Measurements from ENCODE around the gene DCLK1. TPM values are rescaled to one million over a fixed set of nuclear protein-coding genes. Genes with fewer than 3 reads are reported as not detected.

The DCLK1 gene
- total and polyA plus RNA-seq, 2 donors (not counting 1 experiment from before 2014, with no cell fraction given) = 0.56 to 6.3 TPM

GRCh38 chr13:36108954-36109353 is 22.2 kb downstream of the DCLK1 start:
- Histone ChIP-seq H3K4me1 (ENCODE audit: control insufficient read depth, extremely low read depth, insufficient read depth, low read length) (no peaks in the 10 kb centered on the region), H3K4me3 (replicated peaks in 1 of 4; ENCODE audit: control extremely low read depth in 1 of 4, insufficient read depth in 1 of 4, low read depth in 3 of 4, low read length in 4 of 4) (no peak overlapping the region), H4K20me1 (ENCODE audit: control insufficient read depth, extremely low read depth, insufficient read depth, low read length) (no peaks in the 10 kb centered on the region), H3K4me2 (ENCODE audit: extremely low read depth, insufficient read depth, low read length) (no peak overlapping the region), H3K27ac (ENCODE audit: insufficient read depth, low read length) (no peak overlapping the region), H3K79me2 (ENCODE audit: control insufficient read depth, insufficient read depth, low read length) (no peaks in the 10 kb centered on the region), H3K9ac (ENCODE audit: insufficient read depth, low read length) (no peak overlapping the region), H3K36me3 (ENCODE audit: control insufficient read depth, insufficient read depth, low read length) (no peaks in the 10 kb centered on the region), H3K9me3 (ENCODE audit: control insufficient read depth, insufficient read depth, low read depth, low read length) (no peaks in the 10 kb centered on the region), H2AFZ (ENCODE audit: low read length) (no peak overlapping the region), H3K27me3 (ENCODE audit: control insufficient read depth, insufficient read depth, low read length) (no peaks in the 10 kb centered on the region)
- TF ChIP-seq EZH2 (IDR thresholded peaks at IDR 0.05; ENCODE audit: low read length, missing control alignments) = no peak
- TF ChIP-seq, protein P1, sequence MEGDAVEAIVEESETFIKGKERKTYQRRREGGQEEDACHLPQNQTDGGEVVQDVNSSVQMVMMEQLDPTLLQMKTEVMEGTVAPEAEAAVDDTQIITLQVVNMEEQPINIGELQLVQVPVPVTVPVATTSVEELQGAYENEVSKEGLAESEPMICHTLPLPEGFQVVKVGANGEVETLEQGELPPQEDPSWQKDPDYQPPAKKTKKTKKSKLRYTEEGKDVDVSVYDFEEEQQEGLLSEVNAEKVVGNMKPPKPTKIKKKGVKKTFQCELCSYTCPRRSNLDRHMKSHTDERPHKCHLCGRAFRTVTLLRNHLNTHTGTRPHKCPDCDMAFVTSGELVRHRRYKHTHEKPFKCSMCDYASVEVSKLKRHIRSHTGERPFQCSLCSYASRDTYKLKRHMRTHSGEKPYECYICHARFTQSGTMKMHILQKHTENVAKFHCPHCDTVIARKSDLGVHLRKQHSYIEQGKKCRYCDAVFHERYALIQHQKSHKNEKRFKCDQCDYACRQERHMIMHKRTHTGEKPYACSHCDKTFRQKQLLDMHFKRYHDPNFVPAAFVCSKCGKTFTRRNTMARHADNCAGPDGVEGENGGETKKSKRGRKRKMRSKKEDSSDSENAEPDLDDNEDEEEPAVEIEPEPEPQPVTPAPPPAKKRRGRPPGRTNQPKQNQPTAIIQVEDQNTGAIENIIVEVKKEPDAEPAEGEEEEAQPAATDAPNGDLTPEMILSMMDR (conservative IDR thresholded peaks at IDR 0.05 in 1 of 2, IDR thresholded peaks at IDR 0.05 in 1 of 2; ENCODE audit: low read depth in 1 of 2, low read length in 2 of 2) = no peak
- no peak for DNase-seq (ENCODE audit: low read depth in 2 of 2)

- H3K36me3 ChIP-seq (ENCODE audit: control insufficient read depth, insufficient read depth, low read length) = no peaks in the 10 kb centered on the region
- no peak for DNase-seq (ENCODE audit: low read depth in 2 of 2)
- H3K79me2 ChIP-seq (ENCODE audit: control insufficient read depth, insufficient read depth, low read length) = no peaks in the 10 kb centered on the region
- H2AFZ ChIP-seq (ENCODE audit: low read length) = no peak overlapping the region
- H3K4me3 ChIP-seq (replicated peaks in 1 of 4; ENCODE audit: control extremely low read depth in 1 of 4, insufficient read depth in 1 of 4, low read depth in 3 of 4, low read length in 4 of 4) = no peak overlapping the region
- no peak overlapping the region for H3K9ac ChIP-seq (ENCODE audit: insufficient read depth, low read length)
- no peaks in the 10 kb centered on the region for H4K20me1 ChIP-seq (ENCODE audit: control insufficient read depth, extremely low read depth, insufficient read depth, low read length)
- no peak overlapping the region for H3K4me2 ChIP-seq (ENCODE audit: extremely low read depth, insufficient read depth, low read length)
- H3K27me3 ChIP-seq (ENCODE audit: control insufficient read depth, insufficient read depth, low read length) = no peaks in the 10 kb centered on the region
- H3K9me3 ChIP-seq (ENCODE audit: control insufficient read depth, insufficient read depth, low read depth, low read length) = no peaks in the 10 kb centered on the region
- H3K4me1 ChIP-seq (ENCODE audit: control insufficient read depth, extremely low read depth, insufficient read depth, low read length) = no peaks in the 10 kb centered on the region
- H3K27ac ChIP-seq (ENCODE audit: insufficient read depth, low read length) = no peak overlapping the region
- no peak for TF ChIP-seq EZH2 (IDR thresholded peaks at IDR 0.05; ENCODE audit: low read length, missing control alignments)
- TF ChIP-seq, protein P1 (conservative IDR thresholded peaks at IDR 0.05 in 1 of 2, IDR thresholded peaks at IDR 0.05 in 1 of 2; ENCODE audit: low read depth in 1 of 2, low read length in 2 of 2) = no peak
These were observed 22.8 kb downstream of the DCLK1 start for GRCh38 chr13:36108342-36108741.

DNA sequence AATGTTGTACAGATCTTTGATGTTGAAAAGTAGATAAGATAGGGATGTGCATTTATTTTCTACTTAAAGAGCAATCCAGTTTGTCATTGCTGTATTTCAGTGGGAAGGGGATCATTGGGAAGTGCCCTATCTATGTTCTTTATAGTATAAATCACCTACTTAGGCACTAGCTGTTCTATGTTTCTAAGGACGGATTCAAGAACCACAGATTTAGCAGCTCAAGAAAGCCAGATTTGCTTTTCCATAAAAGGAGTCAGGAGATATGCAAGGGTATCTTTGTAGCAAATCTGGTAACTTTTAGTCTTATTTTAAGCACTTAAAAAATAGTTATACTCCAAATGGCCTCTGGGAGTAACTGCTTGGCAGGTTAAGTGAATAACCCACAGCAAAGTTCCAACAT is 23.7 kb downstream of the DCLK1 start:
- no peaks in the 10 kb centered on the region for H3K36me3 ChIP-seq (ENCODE audit: control insufficient read depth, insufficient read depth, low read length)
- H3K27me3 ChIP-seq (ENCODE audit: control insufficient read depth, insufficient read depth, low read length) = no peaks in the 10 kb centered on the region
- H3K79me2 ChIP-seq (ENCODE audit: control insufficient read depth, insufficient read depth, low read length) = no peaks in the 10 kb centered on the region
- no peak overlapping the region for H2AFZ ChIP-seq (ENCODE audit: low read length)
- H3K4me1 ChIP-seq (ENCODE audit: control insufficient read depth, extremely low read depth, insufficient read depth, low read length) = no peaks in the 10 kb centered on the region
- no peaks in the 10 kb centered on the region for H4K20me1 ChIP-seq (ENCODE audit: control insufficient read depth, extremely low read depth, insufficient read depth, low read length)
- no peak for DNase-seq (ENCODE audit: low read depth in 2 of 2)
- H3K4me3 ChIP-seq (replicated peaks in 1 of 4; ENCODE audit: control extremely low read depth in 1 of 4, insufficient read depth in 1 of 4, low read depth in 3 of 4, low read length in 4 of 4) = no peak overlapping the region
- no peak overlapping the region for H3K27ac ChIP-seq (ENCODE audit: insufficient read depth, low read length)
- H3K4me2 ChIP-seq (ENCODE audit: extremely low read depth, insufficient read depth, low read length) = no peak overlapping the region
- no peak overlapping the region for H3K9ac ChIP-seq (ENCODE audit: insufficient read depth, low read length)
- TF ChIP-seq EZH2 (IDR thresholded peaks at IDR 0.05; ENCODE audit: low read length, missing control alignments) = no peak
- TF ChIP-seq, protein P1 (conservative IDR thresholded peaks at IDR 0.05 in 1 of 2, IDR thresholded peaks at IDR 0.05 in 1 of 2; ENCODE audit: low read depth in 1 of 2, low read length in 2 of 2) = no peak
- H3K9me3 ChIP-seq (ENCODE audit: control insufficient read depth, insufficient read depth, low read depth, low read length) = no peaks in the 10 kb centered on the region
